Neural cell (in vitro differentiated cells): Measurements from ENCODE around the gene ATP2C2. TPM values are rescaled to one million over a fixed set of nuclear protein-coding genes. Genes with fewer than 3 reads are reported as not detected.
A peak's percentile ranks its signal among the peaks of the same experiment; 100 is the strongest.

Source experiments
- H2AFZ ChIP-seq: fragments of 200-600, 300-800 bp; sonication (generic), shearing (Covaris generic); 2 replicates; pipeline ENCODE4 v1.6.0; 2014; ENCODE audit warnings: low read depth, mild to moderate bottlenecking, antibody characterized with exemption, low read length, moderate library complexity
- H3F3A ChIP-seq: fragments of 200-600 bp; shearing (Covaris generic); 2 replicates; pipeline ENCODE4 v1.6.1; 2016; ENCODE audit warnings: mild to moderate bottlenecking, moderate library complexity, mixed read lengths, antibody characterized with exemption, low read length; ENCODE audit not compliant: insufficient read depth, poor library complexity, severe bottlenecking
- H3K27ac ChIP-seq: fragments of 200-600, 300-800 bp; sonication (generic), shearing (Covaris generic); 2 replicates; pipeline ENCODE4 v1.5.1; 2014; ENCODE audit warnings: mild to moderate bottlenecking, low read length, moderate library complexity
- H3K27me3 ChIP-seq: fragments of 300-800, 200-600 bp; sonication (generic), shearing (Covaris generic); 2 replicates; pipeline ENCODE4 v1.6.0; 2014; ENCODE audit warnings: mild to moderate bottlenecking, low read depth, low read length, moderate library complexity; ENCODE audit not compliant: insufficient read depth
- H3K36me3 ChIP-seq: fragments of 300-800, 200-600 bp; sonication (generic), shearing (Covaris generic); 2 replicates; pipeline ENCODE4 v1.5.1; 2014; ENCODE audit warnings: mild to moderate bottlenecking, antibody characterized with exemption, low read length, moderate library complexity; ENCODE audit not compliant: insufficient read depth
- H3K4me2 ChIP-seq: fragments of 300-800, 200-600 bp; sonication (generic), shearing (Covaris generic); 2 replicates; pipeline ENCODE4 v1.6.0; 2014; ENCODE audit warnings: mild to moderate bottlenecking, low read length
- H3K4me3 ChIP-seq: fragments of 300-800, 200-600 bp; sonication (generic), shearing (Covaris generic); 2 replicates; pipeline ENCODE4 v1.5.1; 2014; ENCODE audit warnings: mild to moderate bottlenecking, low read length, moderate library complexity
- H3K79me2 ChIP-seq: fragments of 200-600 bp; shearing (Covaris generic); replicated peaks from 2 replicates; pipeline ENCODE4 v1.6.0; 2014; ENCODE audit warnings: mild to moderate bottlenecking, low read length, moderate library complexity; ENCODE audit not compliant: insufficient read depth
- H3K9ac ChIP-seq: fragments of 300-800, 200-600 bp; sonication (generic), shearing (Covaris generic); 2 replicates; pipeline ENCODE4 v1.6.1; 2016; ENCODE audit warnings: mild to moderate bottlenecking, low read length, mixed read lengths
- H3K9me2 ChIP-seq: fragments of 200-600 bp; shearing (Covaris generic); 2 replicates; pipeline ENCODE4 v1.6.1; 2016; ENCODE audit warnings: mild to moderate bottlenecking, low read length, mixed read lengths; ENCODE audit not compliant: insufficient read depth
- H3K9me3 ChIP-seq: fragments of 200-600, 300-800 bp; sonication (generic), shearing (Covaris generic); 2 replicates; pipeline ENCODE4 v1.6.1; 2016; ENCODE audit warnings: mild to moderate bottlenecking, mixed run types, low read length, moderate library complexity, mixed read lengths
- H4K20me1 ChIP-seq: fragments of 200-600 bp; shearing (Covaris generic); 2 replicates; pipeline ENCODE4 v1.6.1; 2016; ENCODE audit warnings: mild to moderate bottlenecking, mixed run types; ENCODE audit not compliant: insufficient read depth
- CTCF ChIP-seq: fragments of 450-650 bp; IDR thresholded peaks from 2 replicates; pipeline ENCODE4 v1.5.1; 2014; ENCODE audit warnings: antibody characterized with exemption, mild to moderate bottlenecking, moderate library complexity; ENCODE audit not compliant: poor library complexity, severe bottlenecking
- EP300 ChIP-seq: fragments of 450-650 bp; conservative IDR thresholded peaks from 2 replicates; pipeline ENCODE4 v1.6.1; 2014; ENCODE audit warnings: antibody characterized with exemption, mild to moderate bottlenecking, moderate library complexity; ENCODE audit not compliant: poor library complexity, severe bottlenecking
- EZH2 ChIP-seq: fragments of 200-600, 300-800 bp; shearing (Covaris generic), sonication (generic); IDR thresholded peaks from 2 replicates; pipeline ENCODE4 v1.6.1; 2014; ENCODE audit warnings: antibody characterized with exemption, low read length, borderline replicate concordance, mild to moderate bottlenecking; ENCODE audit not compliant: insufficient read depth, poor library complexity, severe bottlenecking
- MXI1 ChIP-seq: fragments of 450-650 bp; conservative IDR thresholded peaks from 2 replicates; pipeline ENCODE4 v1.6.1; 2014; ENCODE audit warnings: antibody characterized with exemption, mild to moderate bottlenecking; ENCODE audit not compliant: poor library complexity, severe bottlenecking
- POLR2AphosphoS5 ChIP-seq: IDR thresholded peaks from 2 replicates; pipeline ENCODE4 v1.6.1; 2012
- RAD21 ChIP-seq: fragments of 450-650 bp; conservative IDR thresholded peaks from 2 replicates; pipeline ENCODE4 v1.6.1; 2014; ENCODE audit warnings: antibody characterized with exemption, mild to moderate bottlenecking, moderate library complexity
- REST ChIP-seq: IDR thresholded peaks from 2 replicates; pipeline ENCODE4 v1.6.1; 2012; ENCODE audit warnings: borderline replicate concordance
- SMC3 ChIP-seq: fragments of 450-650 bp; conservative IDR thresholded peaks from 2 replicates; pipeline ENCODE4 v1.6.1; 2014; ENCODE audit warnings: antibody characterized with exemption, mild to moderate bottlenecking, moderate library complexity; ENCODE audit not compliant: poor library complexity
- TAF1 ChIP-seq: IDR thresholded peaks from 2 replicates; pipeline ENCODE4 v1.6.1; 2012; ENCODE audit warnings: low read depth
- polyA plus RNA-seq: library from polyadenylated mRNA; depleted of rRNA; stranded (reverse); fragments of >200 nt; gene quantifications from 2 replicates; pipeline ENCODE4 v1.2.3, GENCODE V29; 2014

The ATP2C2 gene
- polyA plus RNA-seq, 1 donor from 2014 or later: not detected

- H3K4me2 ChIP-seq: no peak overlapping the region
- TF ChIP-seq POLR2AphosphoS5 (no peak), RAD21 (no peak), CTCF (no peak), MXI1 (no peak), SMC3 (no peak), EP300 (no peak), EZH2 (no peak), REST (no peak), TAF1 (no peak)
- no peaks in the 10 kb centered on the region for H3K79me2 ChIP-seq
- H3K9me3 ChIP-seq: no peaks in the 10 kb centered on the region
- H3K9ac ChIP-seq: no peak overlapping the region
- no peak overlapping the region for H3K4me3 ChIP-seq
- H3K27ac ChIP-seq: no peak overlapping the region
- no peaks in the 10 kb centered on the region for H3F3A ChIP-seq
- H3K36me3 ChIP-seq: no peaks in the 10 kb centered on the region
- no peak overlapping the region for H2AFZ ChIP-seq
- H3K27me3 ChIP-seq: peaks cover 36% of the 10 kb centered on the region
- no peaks in the 10 kb centered on the region for H3K9me2 ChIP-seq
- no peaks in the 10 kb centered on the region for H4K20me1 ChIP-seq
Observed at GRCh38 chr16:84367297-84367680, 1.0 kb upstream of the ATP2C2 start.

GRCh38 chr16:84367750-84368307, 509 bp upstream of the ATP2C2 start:
- TF ChIP-seq POLR2AphosphoS5: no peak
- no peak for TF ChIP-seq EZH2
- no peak for TF ChIP-seq TAF1
- no peak for TF ChIP-seq SMC3
- no peak for TF ChIP-seq REST
- no peak for TF ChIP-seq CTCF
- TF ChIP-seq EP300: no peak
- no peak for TF ChIP-seq MXI1
- TF ChIP-seq RAD21: no peak
- Histone ChIP-seq H2AFZ (no peak overlapping the region), H4K20me1 (no peaks in the 10 kb centered on the region), H3K79me2 (no peaks in the 10 kb centered on the region), H3K4me2 (no peak overlapping the region), H3F3A (no peaks in the 10 kb centered on the region), H3K9ac (no peak overlapping the region), H3K36me3 (no peaks in the 10 kb centered on the region), H3K27me3 (peaks cover 36% of the 10 kb centered on the region), H3K4me3 (peak overlapping the region; percentile 63), H3K9me3 (no peaks in the 10 kb centered on the region), H3K9me2 (no peaks in the 10 kb centered on the region), H3K27ac (no peak overlapping the region)
